T-cell (primary cell): ENCODE results near the gene VARS2. TPM values are rescaled to one million over a fixed set of nuclear protein-coding genes. Genes with fewer than 3 reads are reported as not detected.
"Not testable (repeated sequence)": the region's sequence is repeated elsewhere in the genome, so short reads cannot be mapped to it uniquely, and the experiment has no call there.

Experiments used
- ATAC-seq, 4 experiments: fragments of 200-7000 bp in 3 of 4; fragments of 150-1000 bp in 1 of 4; cut with Tn5 transposase; replicated peaks in 1 of 4; 1 replicate in 3 of 4; 2 replicates in 1 of 4; pipeline ENCODE4 v1.10.0; 2021; ENCODE audit warnings: moderate library complexity in 3 of 4, mild to moderate bottlenecking in 2 of 4, moderate number of reproducible peaks in 1 of 4
- CTCF ChIA-PET, 2 donors: fragments of 300-600 bp; sonication (Branson Sonifier 250); formaldehyde crosslinking; loops; one replicate each; lab custom pipeline; 2022; ENCODE audit warnings: antibody characterized with exemption in 2 of 2; lab: Charles Lee
- POLR2A ChIA-PET, 2 donors: fragments of 300-600 bp; sonication (Branson Sonifier 250); formaldehyde crosslinking; loops; one replicate each; lab custom pipeline; 2022; ENCODE audit warnings: antibody characterized with exemption in 2 of 2; lab: Charles Lee
- DNase-seq, 35 experiments: peaks; one replicate each; pipeline versions ENCODE4 v3.0.0 to v3.0.0-alpha.2; 2013 to 2023
- H3K27ac ChIP-seq: one replicate; pipeline ENCODE4 v1.5.1; 2013; ENCODE audit warnings: low read length
- H3K27me3 ChIP-seq, 2 experiments: replicated peaks in 1 of 2; 1 replicate in 1 of 2; 2 replicates in 1 of 2; pipeline versions ENCODE4 v1.6.1 to v1.7.0; 2013; ENCODE audit warnings: low read length in 1 of 2, mixed read lengths in 1 of 2; ENCODE audit not compliant: control insufficient read depth in 2 of 2, insufficient read depth in 2 of 2; ENCODE audit errors: extremely low read depth in 1 of 2
- H3K36me3 ChIP-seq, 2 donors: 1 replicate in 1 of 2; 2 replicates in 1 of 2; pipeline versions ENCODE4 v1.6.1 to v1.7.0; 2013; ENCODE audit warnings: low read length in 1 of 2; ENCODE audit not compliant: control insufficient read depth in 2 of 2, insufficient read depth in 1 of 2; ENCODE audit errors: extremely low read depth in 1 of 2
- H3K4me1 ChIP-seq, 2 experiments: 1 replicate in 1 of 2; 2 replicates in 1 of 2; pipeline versions ENCODE4 v1.6.1 to v1.7.0; 2013; ENCODE audit warnings: low read length in 2 of 2, mixed read lengths in 1 of 2; ENCODE audit not compliant: insufficient read depth in 2 of 2, control insufficient read depth in 1 of 2; ENCODE audit errors: extremely low read depth in 1 of 2
- H3K4me3 ChIP-seq, 2 donors: 1 replicate in 1 of 2; 2 replicates in 1 of 2; pipeline versions ENCODE4 v1.5.1 to v1.7.0; 2013; ENCODE audit warnings: mild to moderate bottlenecking in 2 of 2, low read length in 1 of 2, moderate library complexity in 1 of 2; ENCODE audit not compliant: control insufficient read depth in 1 of 2; ENCODE audit errors: extremely low read depth in 1 of 2
- H3K9me3 ChIP-seq: 2 replicates; pipeline ENCODE4 v1.7.0; 2013
- H3K27ac Mint-ChIP-seq, 2 donors: one replicate each; pipeline ENCODE4 v1.8.0; 2020 to 2021; ENCODE audit warnings: mild to moderate bottlenecking in 2 of 2, mixed read lengths in 2 of 2
- H3K27me3 Mint-ChIP-seq, 2 donors: one replicate each; pipeline ENCODE4 v1.8.0; 2021 to 2022; ENCODE audit warnings: mixed read lengths in 2 of 2
- H3K36me3 Mint-ChIP-seq: one replicate; pipeline ENCODE4 v1.8.0; 2021; ENCODE audit warnings: mixed read lengths
- H3K4me1 Mint-ChIP-seq, 3 donors: one replicate each; pipeline ENCODE4 v1.8.0; 2020 to 2022; ENCODE audit warnings: mixed read lengths in 3 of 3, mild to moderate bottlenecking in 1 of 3
- H3K4me3 Mint-ChIP-seq, 3 donors: one replicate each; pipeline ENCODE4 v1.8.0; 2020 to 2022; ENCODE audit warnings: mild to moderate bottlenecking in 3 of 3, mixed read lengths in 3 of 3, moderate library complexity in 3 of 3
- H3K9me3 Mint-ChIP-seq, 3 donors: one replicate each; pipeline ENCODE4 v1.8.0; 2020 to 2022; ENCODE audit warnings: mixed read lengths in 3 of 3
- WGBS: methylation state at CpG from one replicate; pipeline ENCODE4 v1.1.5; 2013; ENCODE audit warnings: missing lambda C conversion rate; ENCODE audit not compliant: insufficient coverage; 5-methylcytosine and 5-hydroxymethylcytosine counted together
- total RNA-seq, 35 experiments: library from RNA in 6 of 35; stranded (reverse) in 6 of 35; fragments of 120-200 nt in 1 of 35; gene quantifications; one replicate each; pipeline versions ENCODE4 v1.2.1 to v1.2.4 and lab custom pipeline; 2013 to 2026

Gene VARS2
- total RNA-seq, 5 donors from 2014 or later (not counting 1 experiment from before 2014, with no cell fraction given): 25.1 to 55.2 (median 40.9) TPM

GRCh38 chr6:30917487-30917886 is 3.4 kb downstream of the VARS2 start:
- peaks cover 46% of the 10 kb centered on the region for H3K36me3 Mint-ChIP-seq
- ChIA-PET POLR2A (no interaction called here), CTCF (no interaction called here)
- ATAC-seq (no peak), DNase-seq (no peak)
- no peaks in the 10 kb centered on the region for H3K9me3 Mint-ChIP-seq
- no peak overlapping the region for H3K27ac Mint-ChIP-seq
- 98% methylated on average over 7 of the region's 8 CpGs for WGBS
- peaks cover 4 to 24% of the 10 kb centered on the region in 2 experiments for H3K4me1 ChIP-seq
- H3K27ac ChIP-seq: no peak overlapping the region
- no peaks in the 10 kb centered on the region for H3K27me3 ChIP-seq
- H3K4me1 Mint-ChIP-seq: peaks cover 31 to 35% (median 35%) of the 10 kb centered on the region in 3 donors
- H3K4me3 Mint-ChIP-seq: no peak overlapping the region
- H3K27me3 Mint-ChIP-seq: no peaks in the 10 kb centered on the region
- no peak overlapping the region for H3K4me3 ChIP-seq
- no peaks in the 10 kb centered on the region for H3K9me3 ChIP-seq
- peaks cover 22 to 54% of the 10 kb centered on the region in 2 donors for H3K36me3 ChIP-seq

GRCh38 chr6:30918670-30919069 is 4.6 kb downstream of the VARS2 start:
- WGBS: 60% methylated on average over 1 of the region's 8 CpGs
- peaks cover 4 to 18% of the 10 kb centered on the region in 2 experiments for H3K4me1 ChIP-seq
- Mint-ChIP-seq H3K36me3 (peaks cover 56% of the 10 kb centered on the region), H3K4me1 (peaks cover 26 to 28% (median 27%) of the 10 kb centered on the region in 3 donors), H3K9me3 (no peaks in the 10 kb centered on the region), H3K27ac (no peak overlapping the region), H3K27me3 (no peaks in the 10 kb centered on the region), H3K4me3 (no peak overlapping the region)
- DNase-seq (no peak), ATAC-seq (no peak)
- no peaks in the 10 kb centered on the region for H3K27me3 ChIP-seq
- ChIA-PET CTCF (interaction anchor here in 1 of 2 donors (0.6 kb wide), 1 partner anchor 14 kb away, joined by 5 read pairs; no protein-coding TSS in a partner anchor), POLR2A (no interaction called here)
- H3K36me3 ChIP-seq: peaks cover 32 to 65% of the 10 kb centered on the region in 2 donors
- H3K9me3 ChIP-seq: no peaks in the 10 kb centered on the region
- H3K4me3 ChIP-seq: no peak overlapping the region
- H3K27ac ChIP-seq: no peak overlapping the region

- H3K27me3 Mint-ChIP-seq: no peaks in the 10 kb centered on the region
- peaks cover 63% of the 10 kb centered on the region for H3K36me3 Mint-ChIP-seq
- ATAC-seq (no peak), DNase-seq (no peak)
- Histone ChIP-seq H3K4me1 (no peaks in the 10 kb centered on the region), H3K9me3 (no peaks in the 10 kb centered on the region), H3K27ac (no peak overlapping the region), H3K27me3 (no peaks in the 10 kb centered on the region), H3K36me3 (peaks cover 31 to 82% of the 10 kb centered on the region in 2 donors), H3K4me3 (no peak overlapping the region)
- no peaks in the 10 kb centered on the region for H3K9me3 Mint-ChIP-seq
- ChIA-PET CTCF (no interaction called here), POLR2A (no interaction called here)
- H3K27ac Mint-ChIP-seq: no peak overlapping the region
- 96% methylated on average over 5 of the region's 7 CpGs for WGBS
- H3K4me1 Mint-ChIP-seq: peaks cover 0 to 3% (median 0%) of the 10 kb centered on the region in 3 donors
- H3K4me3 Mint-ChIP-seq: no peak overlapping the region
Observed at GRCh38 chr6:30922447-30922852, 8.4 kb downstream of the VARS2 start.

- H3K9me3 ChIP-seq, H3K4me1 ChIP-seq, POLR2A ChIA-PET, H3K4me3 ChIP-seq, DNase-seq, CTCF ChIA-PET, ATAC-seq, H3K4me3 Mint-ChIP-seq, H3K27ac Mint-ChIP-seq, H3K27me3 ChIP-seq, H3K4me1 Mint-ChIP-seq, H3K27ac ChIP-seq, H3K27me3 Mint-ChIP-seq: not testable (repeated sequence)
- H3K9me3 Mint-ChIP-seq: peaks cover 0 to 12% (median 11%) of the 10 kb centered on the region in 3 donors
- H3K36me3 Mint-ChIP-seq: peaks cover 53% of the 10 kb centered on the region
- H3K36me3 ChIP-seq: peaks cover 28 to 72% of the 10 kb centered on the region in 2 donors
- 100% methylated on average over 4 of the region's 9 CpGs for WGBS
Observed at GRCh38 chr6:30924040-30924627, 10.1 kb downstream of the VARS2 start.

- H3K4me3 ChIP-seq: no peak overlapping the region
- H3K4me3 Mint-ChIP-seq: no peak overlapping the region
- H3K27ac ChIP-seq: no peak overlapping the region
- peaks cover 0 to 2% of the 10 kb centered on the region in 2 experiments for H3K27me3 ChIP-seq
- no peaks in the 10 kb centered on the region for H3K4me1 ChIP-seq
- peaks cover 23 to 49% of the 10 kb centered on the region in 2 donors for H3K36me3 ChIP-seq
- no peak overlapping the region for H3K27ac Mint-ChIP-seq
- peaks cover 0 to 14% (median 12%) of the 10 kb centered on the region in 3 donors for H3K9me3 Mint-ChIP-seq
- H3K27me3 Mint-ChIP-seq: no peaks in the 10 kb centered on the region
- H3K4me1 Mint-ChIP-seq: no peaks in the 10 kb centered on the region
- WGBS: no CpG with 5 or more reads among the region's 4 CpGs
- H3K36me3 Mint-ChIP-seq: peaks cover 36% of the 10 kb centered on the region
- ATAC-seq (no peak), DNase-seq (no peak)
- POLR2A ChIA-PET: no interaction called here
- H3K9me3 ChIP-seq: peaks cover 2% of the 10 kb centered on the region
- CTCF ChIA-PET: no interaction called here
Observed at GRCh38 chr6:30926644-30927043, 12.6 kb downstream of the VARS2 start.

- H3K4me3 ChIP-seq, POLR2A ChIA-PET, H3K4me1 ChIP-seq, H3K4me3 Mint-ChIP-seq, H3K4me1 Mint-ChIP-seq, H3K27ac Mint-ChIP-seq, H3K27ac ChIP-seq, H3K27me3 ChIP-seq, DNase-seq, H3K27me3 Mint-ChIP-seq, ATAC-seq, CTCF ChIA-PET, H3K9me3 ChIP-seq: not testable (repeated sequence)
- H3K36me3 ChIP-seq: peaks cover 20 to 45% of the 10 kb centered on the region in 2 donors
- WGBS: 100% methylated on average over 2 of the region's 3 CpGs
- Mint-ChIP-seq H3K36me3 (peaks cover 34% of the 10 kb centered on the region), H3K9me3 (peaks cover 0 to 14% (median 12%) of the 10 kb centered on the region in 3 donors)
Observed at GRCh38 chr6:30927080-30927479, 13.0 kb downstream of the VARS2 start.
